ENCODE results near the gene NSF.
A peak's percentile ranks its signal among the peaks of the same experiment; 100 is the strongest.
"Not testable (repeated sequence)": the region's sequence is repeated elsewhere in the genome, so short reads cannot be mapped to it uniquely, and the experiment has no call there.

The NSF gene

GRCh38 chr17:46590157-46591146 is at the start of gene NSF:
Gene NSF, plus strand, starts transcription at chr17:46590669. Its CDS starts 107 bp downstream, at chr17:46590776.
- not testable (repeated sequence) for DNase-seq

GRCh38 chr17:46548607-46549006 is 41.9 kb upstream of the NSF start:
- DNase-seq = not testable (repeated sequence)

- not testable (repeated sequence) for DNase-seq
Measured at GRCh38 chr17:46559155-46559554, 31.3 kb upstream of the NSF start.

- DNase-seq = not testable (repeated sequence)
Measured at GRCh38 chr17:46560048-46560447, 30.4 kb upstream of the NSF start.

GRCh38 chr17:46566284-46566683 is 24.2 kb upstream of the NSF start:
- DNase-seq = not testable (repeated sequence)

GRCh38 chr17:46566980-46567379 is 23.5 kb upstream of the NSF start:
- DNase-seq = not testable (repeated sequence)

GRCh38 chr17:46571796-46572195 is 18.7 kb upstream of the NSF start:
- DNase-seq = not testable (repeated sequence)

- peak; percentile 90 for DNase-seq
Measured at GRCh38 chr17:46579083-46580075, 11.1 kb upstream of the NSF start, which contains the start of gene ARL17A. Gene ARL17A, minus strand, starts transcription at chr17:46579691. Its CDS starts 3,369 bp downstream, at chr17:46576322.

GRCh38 chr17:46580082-46580481 is 10.4 kb upstream of the NSF start:
- not testable (repeated sequence) for DNase-seq

GRCh38 chr17:46585444-46585843 is 5.0 kb upstream of the NSF start:
- DNase-seq = not testable (repeated sequence)

- DNase-seq = not testable (repeated sequence)
Measured at GRCh38 chr17:46591332-46591731, 863 bp downstream of the NSF start.

GRCh38 chr17:46598344-46598931 is 8.0 kb downstream of the NSF start:
- peak; percentile 52 for DNase-seq

GRCh38 chr17:46600767-46601166 is 10.3 kb downstream of the NSF start:
- not testable (repeated sequence) for DNase-seq

- DNase-seq = peak; percentile 57
Measured at GRCh38 chr17:46603125-46603524, 12.7 kb downstream of the NSF start.

GRCh38 chr17:46611304-46611703 is 20.8 kb downstream of the NSF start:
- DNase-seq = not testable (repeated sequence)

- DNase-seq = not testable (repeated sequence)
Measured at GRCh38 chr17:46613876-46614275, 23.4 kb downstream of the NSF start.

- not testable (repeated sequence) for DNase-seq
Measured at GRCh38 chr17:46617121-46617520, 26.7 kb downstream of the NSF start.

GRCh38 chr17:46618975-46619374 is 28.5 kb downstream of the NSF start:
- DNase-seq = not testable (repeated sequence)

- DNase-seq = not testable (repeated sequence)
Measured at GRCh38 chr17:46623790-46624189, 33.3 kb downstream of the NSF start.

GRCh38 chr17:46624726-46625125 is 34.3 kb downstream of the NSF start:
- DNase-seq = not testable (repeated sequence)

GRCh38 chr17:46627452-46627851 is 37.0 kb downstream of the NSF start:
- DNase-seq = not testable (repeated sequence)

- not testable (repeated sequence) for DNase-seq
Measured at GRCh38 chr17:46628753-46629436, 38.4 kb downstream of the NSF start.
